22Rv1 (cell line): ENCODE measurements around the gene INTS1.

ENCODE experiments used
- CTCF ChIP-seq: fragments of 450-650 bp; IDR thresholded peaks from 2 replicates; pipeline ENCODE4 v1.5.1; 2017; ENCODE audit warnings: mild to moderate bottlenecking
- ZFX ChIP-seq: fragments of 450-650 bp; IDR thresholded peaks from 2 replicates; pipeline ENCODE4 v1.6.1; 2017; ENCODE audit warnings: antibody characterized with exemption, borderline replicate concordance

GRCh38 chr7:1514407-1514806, 10.2 kb upstream of the INTS1 start:
- TF ChIP-seq CTCF (no peak), ZFX (no peak)
